Fibroblast of lung (primary cell): ENCODE data around the gene HMSD.

Experiments
- EZH2 ChIP-seq: IDR thresholded peaks from 2 replicates; pipeline ENCODE4 v1.5.1; 2012; ENCODE audit warnings: low read length, control low read depth, mild to moderate bottlenecking; ENCODE audit errors: missing control alignments
- TF ChIP-seq, protein P1 (sequence below), 2 donors: IDR thresholded peaks in 1 of 2; conservative IDR thresholded peaks in 1 of 2; 1 replicate in 1 of 2; 2 replicates in 1 of 2; pipeline ENCODE4 v1.5.1; 2011 to 2012; ENCODE audit warnings: low read length in 2 of 2, control low read depth in 1 of 2, inconsistent platforms in 1 of 2, low read depth in 1 of 2, mild to moderate bottlenecking in 1 of 2

GRCh38 chr18:63987743-63988142, 38.6 kb downstream of the HMSD start:
- TF ChIP-seq, protein P1, sequence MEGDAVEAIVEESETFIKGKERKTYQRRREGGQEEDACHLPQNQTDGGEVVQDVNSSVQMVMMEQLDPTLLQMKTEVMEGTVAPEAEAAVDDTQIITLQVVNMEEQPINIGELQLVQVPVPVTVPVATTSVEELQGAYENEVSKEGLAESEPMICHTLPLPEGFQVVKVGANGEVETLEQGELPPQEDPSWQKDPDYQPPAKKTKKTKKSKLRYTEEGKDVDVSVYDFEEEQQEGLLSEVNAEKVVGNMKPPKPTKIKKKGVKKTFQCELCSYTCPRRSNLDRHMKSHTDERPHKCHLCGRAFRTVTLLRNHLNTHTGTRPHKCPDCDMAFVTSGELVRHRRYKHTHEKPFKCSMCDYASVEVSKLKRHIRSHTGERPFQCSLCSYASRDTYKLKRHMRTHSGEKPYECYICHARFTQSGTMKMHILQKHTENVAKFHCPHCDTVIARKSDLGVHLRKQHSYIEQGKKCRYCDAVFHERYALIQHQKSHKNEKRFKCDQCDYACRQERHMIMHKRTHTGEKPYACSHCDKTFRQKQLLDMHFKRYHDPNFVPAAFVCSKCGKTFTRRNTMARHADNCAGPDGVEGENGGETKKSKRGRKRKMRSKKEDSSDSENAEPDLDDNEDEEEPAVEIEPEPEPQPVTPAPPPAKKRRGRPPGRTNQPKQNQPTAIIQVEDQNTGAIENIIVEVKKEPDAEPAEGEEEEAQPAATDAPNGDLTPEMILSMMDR (conservative IDR thresholded peaks at IDR 0.05 in 1 of 2, IDR thresholded peaks at IDR 0.05 in 1 of 2; ENCODE audit: low read depth in 1 of 2, low read length in 2 of 2) = no peak
- no peak for TF ChIP-seq EZH2
